ENCODE measurements around the gene GLIS1.

GLIS1 gene

GRCh38 chr1:53694718-53695091 is 44.3 kb downstream of the GLIS1 start:
- DNase-seq (ENCODE audit: low read depth in 2 of 2, low spot score in 1 of 2) = no peak

- no peak for DNase-seq (ENCODE audit: low read depth in 2 of 2, low spot score in 1 of 2)
Observed at GRCh38 chr1:53693773-53694717, 44.9 kb downstream of the GLIS1 start.

DNA sequence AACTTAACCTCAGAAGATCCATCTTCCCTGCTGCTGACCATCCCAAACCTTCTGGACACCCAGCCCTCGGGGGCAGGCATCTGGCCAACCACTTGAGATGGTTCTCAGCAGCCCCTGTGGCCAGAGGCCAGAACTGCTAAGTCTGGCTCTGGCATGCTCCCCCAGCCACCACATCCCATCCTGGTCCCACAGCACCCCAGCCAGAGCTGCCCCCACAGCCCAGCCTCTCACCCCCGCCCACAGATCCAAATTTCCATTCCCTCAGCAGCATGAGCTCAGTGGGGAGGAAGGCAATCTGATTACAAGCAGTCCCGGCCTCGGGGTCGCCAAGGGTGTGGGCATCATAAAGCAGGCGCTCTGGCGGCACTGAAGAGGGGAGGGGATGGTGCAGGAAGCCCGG is 45.6 kb downstream of the GLIS1 start:
- DNase-seq (ENCODE audit: low read depth in 2 of 2, low spot score in 1 of 2) = no peak

DNA sequence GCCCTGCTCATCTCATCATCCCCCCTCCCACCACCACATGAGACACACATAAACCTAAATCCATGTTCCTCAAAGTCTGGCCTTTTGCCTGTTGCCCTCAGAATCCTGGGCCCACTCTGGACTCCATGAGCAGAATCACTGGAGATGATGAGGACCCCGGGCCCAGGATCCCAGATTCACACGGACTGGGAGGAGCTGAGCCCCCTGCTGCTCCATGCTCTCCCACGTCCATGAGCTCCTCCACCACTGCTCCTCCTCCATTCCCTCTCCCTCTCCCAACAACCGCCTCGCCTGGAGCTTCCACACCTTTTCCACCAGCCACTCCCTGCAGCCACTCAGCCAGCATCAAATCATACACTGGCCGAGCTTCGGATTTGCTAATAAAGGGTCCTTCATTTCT is 47.6 kb downstream of the GLIS1 start:
- DNase-seq (ENCODE audit: low read depth in 2 of 2, low spot score in 1 of 2) = no peak

- DNase-seq (ENCODE audit: low read depth in 2 of 2, low spot score in 1 of 2) = no peak
Observed at GRCh38 chr1:53690411-53690810, 48.6 kb downstream of the GLIS1 start.

DNA sequence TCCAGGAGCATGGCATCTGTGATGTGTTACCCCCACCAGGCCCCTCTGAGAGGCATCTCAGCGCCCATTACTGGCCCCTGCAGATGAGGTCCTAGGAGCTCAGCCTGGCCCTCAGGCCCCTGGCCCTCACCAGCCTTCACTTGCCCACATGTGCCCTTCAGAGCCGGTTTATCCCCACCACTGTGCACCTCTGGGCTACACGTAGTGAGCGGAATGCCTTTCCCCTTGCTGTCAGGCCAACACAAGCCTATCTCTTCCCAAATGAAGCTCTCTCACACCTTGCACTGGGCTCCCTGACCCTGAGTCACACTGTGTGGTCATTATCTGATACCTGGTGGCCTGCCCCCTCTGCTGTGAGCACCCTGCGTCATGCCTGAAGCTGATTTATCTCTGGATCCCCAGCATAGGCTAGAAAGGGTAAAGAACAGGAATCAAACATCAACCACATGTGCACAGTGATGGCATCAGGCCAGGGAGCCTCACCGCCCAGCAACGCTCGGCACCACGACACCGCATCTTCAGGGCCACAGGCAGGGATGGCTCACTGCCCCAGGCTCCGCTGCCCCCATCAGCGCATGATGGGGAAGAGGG is 49.1 kb downstream of the GLIS1 start:
- no peak for DNase-seq (ENCODE audit: low read depth in 2 of 2, low spot score in 1 of 2)

DNA sequence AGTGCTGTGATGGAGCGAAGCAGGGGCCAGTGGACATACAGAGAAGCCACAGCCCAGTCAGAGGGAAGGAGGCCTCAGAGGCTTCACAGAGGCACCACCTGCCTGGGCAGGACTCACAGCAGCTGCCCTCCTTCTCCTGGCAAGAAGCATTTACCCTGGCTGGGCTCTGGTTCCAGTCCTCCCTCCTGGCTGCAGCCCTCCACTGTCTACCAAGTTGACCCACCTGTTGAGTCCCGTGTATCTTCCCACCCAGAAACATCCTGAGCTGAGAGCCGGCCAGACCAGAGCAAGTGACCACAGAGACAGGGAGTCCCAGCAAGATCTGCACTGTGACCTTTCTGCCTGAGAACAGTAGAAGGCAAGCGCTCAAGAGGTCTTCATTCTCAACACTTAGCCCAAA is 49.7 kb downstream of the GLIS1 start:
- no peak for DNase-seq (ENCODE audit: low read depth in 2 of 2, low spot score in 1 of 2)

DNA sequence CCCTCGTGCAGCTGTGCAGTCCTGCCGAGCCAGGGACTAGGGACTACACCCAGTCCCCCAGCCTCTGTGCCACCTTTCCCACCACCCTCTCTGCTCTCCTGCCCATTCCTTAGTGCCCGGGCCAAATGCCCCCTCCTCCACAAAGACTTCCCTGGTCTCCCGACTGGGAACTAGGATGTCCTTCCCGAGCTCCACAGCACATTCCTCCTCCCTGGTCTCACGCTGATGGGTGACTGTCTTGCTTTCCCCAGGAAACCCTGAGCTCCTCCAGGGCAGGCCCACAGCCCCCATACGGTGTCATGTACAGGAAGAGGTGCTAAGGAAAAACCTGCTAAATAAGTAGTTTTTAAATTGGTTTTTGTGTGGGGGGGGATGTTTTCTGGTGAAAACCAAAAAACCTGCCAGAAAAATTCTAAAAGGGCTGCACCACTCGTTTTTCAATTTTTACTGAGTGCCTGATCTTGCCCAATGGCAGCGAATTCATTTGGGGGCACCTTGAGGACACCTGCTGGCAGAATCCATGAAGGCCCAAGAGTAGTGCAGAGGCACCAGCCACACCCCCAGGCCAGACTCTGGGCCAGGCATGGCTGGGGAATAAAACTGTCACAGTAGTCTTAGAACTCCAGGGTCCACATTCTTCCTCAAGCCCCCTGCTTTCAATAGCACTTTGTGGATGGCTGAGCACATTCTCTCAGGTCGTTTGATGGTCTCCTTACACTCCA is 50.4 kb downstream of the GLIS1 start:
- no peak for DNase-seq (ENCODE audit: low read depth in 2 of 2, low spot score in 1 of 2)

DNA sequence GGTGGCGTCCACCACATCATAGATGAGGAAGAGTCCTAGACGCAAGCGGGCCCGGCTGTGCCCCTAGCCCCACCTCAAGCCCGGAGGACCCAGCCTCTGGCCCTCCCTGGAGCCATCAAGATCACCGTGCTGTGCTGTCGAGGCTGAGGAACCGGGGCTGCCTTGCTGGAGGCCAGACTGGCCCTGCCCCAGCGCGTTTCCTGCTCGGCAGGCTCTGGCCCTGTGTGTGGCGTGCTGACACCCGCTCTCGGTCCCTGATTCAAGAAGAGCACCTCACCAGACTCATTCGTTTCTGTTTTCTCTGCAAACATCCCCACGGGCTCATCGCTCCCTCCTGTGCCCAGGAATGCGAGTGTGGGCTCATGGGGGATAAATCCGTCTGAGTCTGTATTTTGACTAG is 51.1 kb downstream of the GLIS1 start:
- DNase-seq (ENCODE audit: low read depth in 2 of 2, low spot score in 1 of 2) = no peak

- DNase-seq (ENCODE audit: low read depth in 2 of 2, low spot score in 1 of 2) = no peak
Observed at GRCh38 chr1:53687426-53687825, 51.5 kb downstream of the GLIS1 start.

GRCh38 chr1:53686965-53687267 is 52.0 kb downstream of the GLIS1 start:
- no peak for DNase-seq (ENCODE audit: low read depth in 2 of 2, low spot score in 1 of 2)

DNA sequence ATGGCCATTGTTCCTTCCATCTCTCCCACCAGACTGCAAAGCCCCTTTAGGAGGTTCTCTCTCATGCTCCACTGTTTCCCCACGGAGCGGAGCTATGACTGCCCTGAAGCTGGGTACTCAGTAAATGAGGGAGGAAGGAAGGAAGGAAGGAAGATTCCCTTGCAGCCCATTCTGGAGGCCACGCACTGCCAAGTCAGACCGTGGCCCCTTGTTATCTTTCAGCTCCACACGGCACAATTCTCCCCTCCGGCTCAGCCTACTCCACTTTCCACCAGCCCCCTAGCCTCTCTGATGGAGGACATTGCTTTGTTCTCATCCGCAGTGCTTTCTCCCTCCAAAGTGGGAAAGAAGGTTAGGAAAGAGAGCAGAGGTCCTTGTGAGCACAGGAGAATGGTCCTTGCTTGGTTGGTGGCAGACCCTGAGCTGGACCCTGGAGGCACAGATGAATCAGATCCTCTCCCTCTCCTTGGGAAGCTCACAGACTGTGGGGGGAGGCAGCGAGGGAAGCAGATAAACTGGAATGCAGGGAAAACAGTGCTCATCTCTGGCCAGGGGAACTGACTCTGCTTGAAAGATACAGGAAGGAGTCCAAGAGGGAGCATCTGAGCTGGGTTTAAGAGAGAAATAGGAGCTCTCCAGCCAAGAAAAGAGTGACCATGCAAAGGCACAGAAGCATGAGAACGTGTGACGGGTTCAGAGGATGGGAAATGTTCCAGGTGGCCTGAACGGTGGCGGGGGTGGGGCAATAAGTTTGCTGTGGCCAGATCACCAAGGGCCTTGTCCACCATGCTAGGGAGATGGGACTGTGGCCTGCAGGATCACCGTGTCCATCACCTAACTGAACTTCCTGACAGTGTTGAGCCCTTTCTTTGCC is 52.6 kb downstream of the GLIS1 start:
- DNase-seq (ENCODE audit: low read depth in 2 of 2, low spot score in 1 of 2) = no peak

GRCh38 chr1:53685272-53686051 is 53.5 kb downstream of the GLIS1 start:
- no peak for DNase-seq (ENCODE audit: low read depth in 2 of 2, low spot score in 1 of 2)

GRCh38 chr1:53684741-53685140 is 54.2 kb downstream of the GLIS1 start:
- no peak for DNase-seq (ENCODE audit: low read depth in 2 of 2, low spot score in 1 of 2)

DNA sequence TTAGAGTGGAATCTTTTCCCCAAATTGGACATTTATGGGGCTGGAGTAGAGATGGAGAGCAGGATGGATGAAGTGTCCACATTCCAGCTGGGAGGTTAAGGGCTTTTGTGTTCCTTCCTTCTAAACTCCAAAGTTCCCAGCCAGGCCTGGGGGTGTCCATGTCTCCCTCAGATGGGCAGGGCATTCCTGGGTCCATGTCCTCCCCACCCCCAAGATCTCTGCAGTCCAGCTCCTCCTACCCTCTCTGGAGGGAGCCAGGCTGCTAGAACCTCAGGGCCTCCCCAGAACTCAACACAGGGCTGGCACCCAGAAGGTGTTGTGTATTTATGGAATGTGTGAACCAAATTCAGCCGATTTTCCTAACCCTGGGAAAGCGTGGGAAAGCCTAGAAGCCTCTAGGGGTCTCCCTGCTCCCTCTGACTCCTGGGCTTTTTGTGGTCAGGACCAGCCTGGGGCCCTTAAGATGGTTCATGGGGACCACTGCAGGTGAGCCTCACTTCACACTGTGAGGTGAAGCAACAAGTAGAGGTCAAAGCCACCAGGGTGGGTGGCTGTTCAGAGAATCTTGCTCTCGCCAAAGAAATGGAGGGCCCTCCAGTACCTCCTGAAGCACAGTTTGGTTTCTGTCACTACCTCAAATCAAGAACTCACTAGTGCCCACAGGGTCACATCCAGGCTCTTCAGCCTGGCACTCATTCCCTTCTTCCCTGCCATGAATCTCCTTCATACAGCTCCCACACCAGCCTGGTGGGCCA is 54.8 kb downstream of the GLIS1 start:
- no peak for DNase-seq (ENCODE audit: low read depth in 2 of 2, low spot score in 1 of 2)

- no peak for DNase-seq (ENCODE audit: low read depth in 2 of 2, low spot score in 1 of 2)
Observed at GRCh38 chr1:53682881-53683280, 56.1 kb downstream of the GLIS1 start.

DNA sequence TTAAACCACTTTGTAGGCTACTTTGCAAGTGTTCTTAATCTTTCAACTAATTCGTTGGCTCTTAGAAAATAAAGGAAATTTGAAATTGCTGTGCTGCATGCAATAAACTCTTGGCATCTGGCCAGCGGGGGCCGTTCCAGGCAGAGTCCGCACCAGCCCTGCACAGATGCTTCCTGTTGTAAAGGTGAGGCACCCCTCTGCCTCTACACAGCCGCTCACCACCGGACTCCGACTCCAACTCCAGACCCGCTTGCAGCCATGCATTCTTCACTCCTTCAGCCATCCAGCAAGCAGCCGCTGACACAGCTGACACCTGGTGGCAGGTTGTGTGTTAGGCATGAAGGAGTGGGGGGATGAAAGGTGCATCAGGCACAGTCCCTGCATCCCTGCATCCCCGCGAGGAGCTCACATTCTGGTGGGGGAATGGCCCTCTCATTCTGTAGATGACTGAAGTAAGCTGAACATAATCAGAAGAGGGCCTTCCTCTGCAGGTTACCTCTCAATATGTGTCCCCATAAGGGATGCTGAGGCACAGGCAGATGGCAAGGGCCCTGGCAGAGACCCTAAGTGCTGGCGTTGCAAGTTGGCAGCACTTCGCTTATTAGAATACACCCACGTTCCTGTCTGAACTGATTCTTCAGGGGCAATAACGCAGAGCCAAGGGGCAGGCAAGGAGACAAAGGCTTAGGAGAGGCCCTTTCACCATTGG is 56.8 kb downstream of the GLIS1 start:
- no peak for DNase-seq (ENCODE audit: low read depth in 2 of 2, low spot score in 1 of 2)

DNA sequence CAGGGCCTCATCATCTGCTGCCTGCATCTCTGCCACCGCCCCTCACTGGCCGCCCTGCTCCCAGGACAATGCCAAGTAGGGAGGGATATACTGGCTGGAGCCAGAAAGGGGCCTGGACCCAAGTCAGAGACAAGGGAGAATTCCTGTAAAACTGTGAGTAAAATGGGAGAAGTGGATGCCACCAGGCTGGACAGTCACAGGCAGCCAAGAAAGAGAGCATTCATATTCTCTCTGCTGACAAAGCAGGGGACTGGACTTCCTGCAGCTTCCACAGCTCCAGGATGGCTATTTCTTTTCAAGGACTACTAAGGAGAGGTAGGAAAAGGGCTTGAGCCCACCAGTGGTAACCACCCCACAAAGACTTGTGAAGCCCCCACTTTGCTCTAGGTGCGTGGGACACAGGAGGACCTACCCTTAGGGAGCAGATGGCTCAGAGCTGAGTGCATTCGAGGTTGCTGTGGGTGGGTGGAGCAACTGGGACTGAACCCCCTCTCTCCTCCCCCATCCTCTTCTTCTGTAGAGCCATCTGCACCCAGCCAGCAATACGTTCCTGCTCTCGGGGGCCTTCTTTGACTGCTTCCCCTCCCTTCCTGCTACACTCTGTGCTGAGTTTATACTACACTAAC is 57.5 kb downstream of the GLIS1 start:
- DNase-seq (ENCODE audit: low read depth in 2 of 2, low spot score in 1 of 2) = no peak

DNA sequence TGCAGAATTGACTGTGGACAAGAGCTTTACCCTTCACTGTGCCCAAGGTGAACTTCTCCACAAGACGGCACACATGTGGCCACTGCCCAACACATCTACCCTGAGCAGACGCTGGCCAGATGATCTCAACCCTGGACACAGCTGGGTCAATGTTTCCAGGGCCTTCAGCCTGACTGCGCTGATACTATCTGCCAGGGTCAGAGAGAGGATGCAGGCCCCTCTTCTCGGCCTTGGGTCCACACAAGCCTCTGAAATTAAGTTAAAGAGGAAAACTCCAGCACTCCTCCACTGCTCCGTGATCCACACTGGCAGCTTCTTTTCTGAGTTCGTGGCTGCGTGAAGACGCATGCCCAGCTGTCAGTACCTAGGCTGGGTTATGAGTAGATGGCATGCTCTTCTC is 58.1 kb downstream of the GLIS1 start:
- DNase-seq (ENCODE audit: low read depth in 2 of 2, low spot score in 1 of 2) = no peak

All from stimulated activated CD8-positive, alpha-beta memory T cell treated with anti-CD3 and anti-CD28 coated beads, Interleukin-4, amount 100 ng/mL, for 4 hours (primary cell).